ENCODE measurements around the gene POTEG. TPM values are rescaled to one million over a fixed set of nuclear protein-coding genes. Genes with fewer than 3 reads are reported as not detected.
A peak's percentile ranks its signal among the peaks of the same experiment; 100 is the strongest.
"Not testable (repeated sequence)": the region's sequence is repeated elsewhere in the genome, so short reads cannot be mapped to it uniquely, and the experiment has no call there.

Gene POTEG
- total RNA-seq, 4 donors from 2014 or later: 0.17 to 0.23 TPM; not detected in 2

- intact Hi-C loops (cut with DNase I; ENCODE audit: low total_unique reads); H3K4me3 ChIP-seq (ENCODE audit: low read depth, poor library complexity, severe bottlenecking): not testable (repeated sequence)
- 64 to 75% methylated on average over 2 of the region's 4 CpGs for WGBS, 2 donors
- DNase-seq (ENCODE audit: low spot score in 2 of 2): peak in 1 of 2 donors; percentile 40
Observed at GRCh38 chr14:19388741-19389140, 45.4 kb downstream of the POTEG start.

DNA sequence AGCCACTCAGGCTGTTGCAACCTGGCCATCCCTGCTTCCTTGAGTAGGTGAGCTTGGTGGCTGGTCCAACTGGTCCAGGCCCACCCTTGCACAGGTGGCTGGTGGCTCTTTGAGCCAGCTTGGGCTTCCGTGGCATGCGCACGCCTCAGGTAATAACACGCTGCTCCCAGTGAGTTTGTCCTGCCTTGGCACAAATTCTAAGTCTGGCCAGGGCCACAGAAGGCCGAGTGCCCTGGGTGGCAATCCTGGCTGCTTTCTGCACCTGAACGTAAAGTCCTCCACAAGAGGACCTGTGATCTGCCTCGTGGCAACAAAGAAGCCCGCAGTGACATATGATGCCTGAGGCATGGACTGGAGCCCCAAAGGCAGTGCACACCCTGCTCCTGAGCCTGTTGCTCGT is 47.1 kb downstream of the POTEG start:
- H3K4me3 ChIP-seq (ENCODE audit: low read depth, poor library complexity, severe bottlenecking); intact Hi-C loops (cut with DNase I; ENCODE audit: low total_unique reads): not testable (repeated sequence)
- DNase-seq (ENCODE audit: low spot score in 2 of 2): peak in 1 of 2 donors; percentile 61
- 71 to 90% methylated on average over 2 to 9 of the region's 9 CpGs for WGBS, 2 donors

- H3K4me3 ChIP-seq (ENCODE audit: low read depth, poor library complexity, severe bottlenecking); intact Hi-C loops (cut with DNase I; ENCODE audit: low total_unique reads): not testable (repeated sequence)
- 41% methylated on average over 3 of the region's 7 CpGs; no CpG with 5 or more reads in 1 of the 2 donors for WGBS, 2 donors
- DNase-seq (ENCODE audit: low spot score in 2 of 2): peak in 1 of 2 donors; percentile 43
Observed at GRCh38 chr14:19386309-19386708, 47.8 kb downstream of the POTEG start.

DNA sequence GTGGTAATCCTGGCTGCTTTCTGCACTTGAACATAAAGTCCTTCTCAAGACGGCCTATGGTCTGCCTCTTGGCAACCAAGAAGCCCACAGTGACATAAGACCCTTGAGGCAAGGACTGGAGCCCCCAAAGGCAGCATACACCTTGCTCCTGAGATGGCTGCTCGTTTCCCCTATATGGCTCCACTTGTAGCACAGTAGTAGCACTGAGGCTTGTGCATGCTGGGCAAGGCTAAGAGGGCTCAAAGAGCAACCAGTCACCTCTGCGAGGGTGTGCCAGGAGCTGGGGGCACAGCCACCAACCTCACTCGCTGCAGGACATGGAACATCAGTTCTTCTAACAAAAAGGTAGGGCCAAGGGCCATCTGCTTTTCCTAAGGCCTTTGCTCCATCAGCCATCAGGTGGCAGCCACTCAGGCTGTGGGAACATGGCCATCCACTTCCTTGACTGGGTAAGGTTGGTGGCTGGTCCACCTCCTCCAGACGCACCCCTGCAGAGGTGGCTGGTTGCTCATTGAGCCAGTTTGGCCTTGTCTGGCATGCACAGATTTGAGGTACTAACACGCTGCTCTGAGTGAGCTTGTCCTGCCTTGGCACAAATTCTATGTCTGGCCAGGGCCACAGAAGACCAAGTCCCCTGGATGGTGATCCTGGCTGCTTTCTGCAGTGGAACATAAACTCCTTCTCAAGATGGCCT is 49.9 kb downstream of the POTEG start:
- DNase-seq (ENCODE audit: low spot score in 2 of 2): peak in 1 of 2 donors; percentile 10
- WGBS, 2 donors: 83 to 100% methylated on average over 1 to 2 of the region's 6 CpGs
- intact Hi-C loops (cut with DNase I; ENCODE audit: low total_unique reads); H3K4me3 ChIP-seq (ENCODE audit: low read depth, poor library complexity, severe bottlenecking): not testable (repeated sequence)

DNA sequence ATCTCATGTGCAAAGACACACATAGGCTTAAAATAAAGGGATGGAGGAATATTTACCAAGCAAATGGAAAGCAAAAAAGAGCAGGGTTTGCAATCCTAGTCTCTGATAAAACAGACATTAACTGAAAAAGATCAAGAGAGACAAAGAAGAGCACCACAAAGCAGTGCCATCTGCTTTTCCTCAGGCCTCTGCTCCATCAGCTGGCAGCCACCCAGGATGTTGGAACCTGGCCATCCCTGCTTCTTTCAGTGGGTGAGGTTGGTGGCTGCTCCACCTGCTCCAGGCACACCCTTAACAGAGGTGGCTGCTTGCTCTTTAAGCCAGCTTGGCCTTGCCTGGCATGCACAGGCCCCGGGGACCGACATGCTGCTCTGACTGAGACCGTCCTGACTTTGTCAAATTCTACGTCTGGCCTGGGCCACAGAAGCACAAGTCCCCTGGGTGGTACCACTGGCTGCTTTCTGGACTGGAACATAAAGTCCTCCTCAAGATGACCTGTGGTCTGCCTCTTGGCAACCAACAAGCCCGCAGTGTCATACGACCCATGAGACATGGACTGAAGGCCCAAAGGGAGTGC is 51.0 kb downstream of the POTEG start:
- WGBS, 2 donors: no CpG with 5 or more reads among the region's 6 CpGs
- DNase-seq (ENCODE audit: low spot score in 2 of 2): peak in 1 of 2 donors; percentile 40
- intact Hi-C loops (cut with DNase I; ENCODE audit: low total_unique reads); H3K4me3 ChIP-seq (ENCODE audit: low read depth, poor library complexity, severe bottlenecking): not testable (repeated sequence)

DNA sequence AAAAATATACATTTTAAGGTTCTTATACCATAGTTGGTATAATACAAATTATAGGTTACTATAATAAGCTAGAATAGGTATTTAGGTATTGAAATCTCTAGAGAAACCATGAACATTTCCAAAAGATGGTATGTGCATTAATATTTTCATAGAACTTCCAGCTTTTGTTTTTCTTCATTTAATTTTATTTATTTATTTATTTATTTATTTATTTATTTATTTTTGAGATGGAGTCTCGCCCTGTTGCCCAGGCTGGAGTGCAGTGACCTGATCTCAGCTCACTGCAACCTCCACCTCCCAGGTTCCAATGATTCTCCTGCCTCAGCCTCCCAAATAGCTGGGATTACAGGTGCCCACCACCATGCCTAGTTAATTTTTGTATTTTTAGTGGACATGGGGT is 54.0 kb downstream of the POTEG start:
- 46 to 54% methylated on average over 1 of the region's 1 CpG for WGBS, 2 donors
- intact Hi-C loops (cut with DNase I; ENCODE audit: low total_unique reads); H3K4me3 ChIP-seq (ENCODE audit: low read depth, poor library complexity, severe bottlenecking): not testable (repeated sequence)
- DNase-seq (ENCODE audit: low spot score in 2 of 2): peak in 1 of 2 donors; percentile 26

- intact Hi-C loops (cut with DNase I; ENCODE audit: low total_unique reads); H3K4me3 ChIP-seq (ENCODE audit: low read depth, poor library complexity, severe bottlenecking): not testable (repeated sequence)
- WGBS, 2 donors: 85 to 86% methylated on average over 13 of the region's 13 CpGs
- peak in 1 of 2 donors; percentile 31 for DNase-seq (ENCODE audit: low spot score in 2 of 2)
Observed at GRCh38 chr14:19374451-19374903, 59.7 kb downstream of the POTEG start.

DNA sequence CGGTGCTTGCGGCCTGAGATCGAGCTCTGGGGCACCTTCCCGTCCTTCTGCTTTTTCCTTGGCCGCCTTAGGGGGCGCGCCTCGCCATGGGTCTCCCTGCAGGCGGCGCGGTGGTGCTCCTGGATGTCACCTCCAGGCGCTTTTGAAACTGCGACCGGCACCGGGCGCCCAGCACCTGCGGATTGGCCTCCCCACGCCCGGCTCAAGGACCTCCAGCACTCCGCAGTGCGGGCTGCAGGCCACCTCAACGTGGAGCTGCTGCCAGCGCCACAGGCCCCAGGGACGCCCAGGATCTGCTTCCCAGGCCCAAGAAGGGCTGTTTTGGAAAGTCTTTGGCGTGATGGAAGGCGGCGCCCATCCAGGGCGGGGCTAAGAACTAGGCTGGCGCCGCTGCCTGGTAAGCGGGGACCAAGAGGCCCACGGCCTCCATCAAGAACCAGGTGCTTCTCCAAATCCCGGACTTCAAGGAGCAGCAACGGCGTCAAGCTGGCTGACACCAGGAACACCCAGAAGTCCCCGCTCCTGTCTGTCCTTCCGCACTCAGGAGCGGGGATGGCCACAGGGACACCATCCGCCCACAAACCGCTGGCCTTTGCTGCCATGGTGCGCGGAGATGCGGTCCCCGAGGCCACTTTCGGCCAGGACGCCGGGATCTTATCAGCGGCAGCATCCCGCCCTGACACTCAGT is 61.2 kb downstream of the POTEG start:
- DNase-seq (ENCODE audit: low spot score in 2 of 2): peak in 1 of 2 donors; percentile 58
- WGBS, 2 donors: 61 to 64% methylated on average over 47 to 49 of the region's 49 CpGs
- H3K4me3 ChIP-seq (ENCODE audit: low read depth, poor library complexity, severe bottlenecking); intact Hi-C loops (cut with DNase I; ENCODE audit: low total_unique reads): not testable (repeated sequence)

- H3K4me3 ChIP-seq (ENCODE audit: low read depth, poor library complexity, severe bottlenecking); intact Hi-C loops (cut with DNase I; ENCODE audit: low total_unique reads): not testable (repeated sequence)
- 83 to 85% methylated on average over 9 to 13 of the region's 16 CpGs for WGBS, 2 donors
- peak in 1 of 2 donors; percentile 39 for DNase-seq (ENCODE audit: low spot score in 2 of 2)
Observed at GRCh38 chr14:19371767-19372166, 62.4 kb downstream of the POTEG start.

- intact Hi-C loops (cut with DNase I; ENCODE audit: low total_unique reads); DNase-seq (ENCODE audit: low spot score in 2 of 2); H3K4me3 ChIP-seq (ENCODE audit: low read depth, poor library complexity, severe bottlenecking): not testable (repeated sequence)
- WGBS, 2 donors: 100% methylated on average over 4 of the region's 16 CpGs; no CpG with 5 or more reads in 1 of the 2 donors
Observed at GRCh38 chr14:19362803-19363202, 71.3 kb downstream of the POTEG start.

GRCh38 chr14:19362323-19362722 is 71.8 kb downstream of the POTEG start:
- WGBS, 2 donors: 96% methylated on average over 7 of the region's 18 CpGs; no CpG with 5 or more reads in 1 of the 2 donors

DNA sequence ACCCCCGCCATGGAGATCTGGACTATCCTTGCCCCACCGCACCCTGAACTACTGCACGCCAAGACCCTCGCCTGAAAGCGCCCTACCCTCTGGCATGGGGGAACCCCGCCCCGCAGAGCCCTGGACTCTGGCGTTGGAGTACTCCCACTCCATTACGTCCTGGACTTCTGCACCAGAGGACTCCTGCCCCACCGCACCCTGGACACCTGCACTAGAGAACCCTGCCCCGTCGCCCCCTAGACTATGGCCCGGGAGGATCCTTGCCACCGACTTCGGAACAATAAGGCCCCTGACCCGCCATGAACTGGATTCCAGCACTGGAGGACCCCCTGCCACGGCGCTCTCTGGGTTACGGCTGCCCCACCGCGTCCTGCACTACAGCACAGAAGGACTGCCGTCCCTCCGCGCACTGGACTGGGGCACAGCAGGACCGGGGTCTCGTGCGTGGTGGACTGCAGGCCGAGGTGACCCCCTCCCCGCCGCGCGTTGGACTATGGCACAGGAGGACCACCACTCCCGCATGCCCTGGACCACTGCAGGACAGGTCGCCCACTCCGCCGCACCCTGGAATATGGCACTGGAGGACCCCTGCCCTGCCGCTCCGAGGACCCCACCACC is 72.4 kb downstream of the POTEG start:
- peak in 1 of 2 donors; percentile 18 for DNase-seq (ENCODE audit: low spot score in 2 of 2)
- intact Hi-C loops (cut with DNase I; ENCODE audit: low total_unique reads); H3K4me3 ChIP-seq (ENCODE audit: low read depth, poor library complexity, severe bottlenecking): not testable (repeated sequence)
- 95 to 96% methylated on average over 8 to 9 of the region's 38 CpGs for WGBS, 2 donors

More at GRCh38 chr14:19362323-19362722, 71.8 kb downstream of the POTEG start:
- intact Hi-C loops (cut with DNase I; ENCODE audit: low total_unique reads); H3K4me3 ChIP-seq (ENCODE audit: low read depth, poor library complexity, severe bottlenecking): not testable (repeated sequence)
- peak in 1 of 2 donors; percentile 14 for DNase-seq (ENCODE audit: low spot score in 2 of 2)

GRCh38 chr14:19360937-19361635 is 73.1 kb downstream of the POTEG start:
- intact Hi-C loops (cut with DNase I; ENCODE audit: low total_unique reads); H3K4me3 ChIP-seq (ENCODE audit: low read depth, poor library complexity, severe bottlenecking): not testable (repeated sequence)
- peak in 1 of 2 donors; percentile 42 for DNase-seq (ENCODE audit: low spot score in 2 of 2)
- WGBS, 2 donors: 96 to 97% methylated on average over 10 to 12 of the region's 34 CpGs
